PC-9 (cell line): ENCODE measurements around the gene ADAP1. TPM values are rescaled to one million over a fixed set of nuclear protein-coding genes. Genes with fewer than 3 reads are reported as not detected.

Experiments used
- BruUV-seq: library from RNA; stranded (reverse); fragments of 400-500 nt; replicated peaks from 2 replicates; lab custom pipeline; 2021; lab: Mats Ljungman, UMichigan
- CTCF ChIA-PET: fragments of 300-600 bp; sonication (Branson Sonifier 250); formaldehyde crosslinking; loops from one replicate; lab custom pipeline; 2022; ENCODE audit warnings: antibody characterized with exemption; lab: Charles Lee
- POLR2A ChIA-PET: fragments of 300-600 bp; sonication (Branson Sonifier 250); formaldehyde crosslinking; loops from one replicate; lab custom pipeline; 2022; ENCODE audit warnings: antibody characterized with exemption; ENCODE audit not compliant: unreplicated experiment; lab: Charles Lee
- DNase-seq, 2 experiments: peaks; one replicate each; pipeline versions ENCODE4 v3.0.0 to v3.0.0-alpha.2; 2015 to 2022; ENCODE audit warnings: mixed read lengths in 1 of 2
- H2AFZ ChIP-seq: fragments of 200-600 bp; sonication (generic); 2 replicates; pipeline ENCODE4 v1.8.1; 2017; ENCODE audit warnings: antibody characterized with exemption
- H3F3A ChIP-seq: fragments of 200-600 bp; sonication (generic); 2 replicates; pipeline ENCODE4 v1.8.1; 2017; ENCODE audit warnings: antibody characterized with exemption, mild to moderate bottlenecking, low read depth; ENCODE audit not compliant: insufficient read depth
- H3K27ac ChIP-seq: fragments of 200-600 bp; sonication (generic); 2 replicates; pipeline ENCODE4 v1.6.1; 2016; ENCODE audit warnings: mixed run types
- H3K27me3 ChIP-seq: fragments of 200-600 bp; sonication (generic); 2 replicates; pipeline ENCODE4 v1.6.1; 2016; ENCODE audit warnings: low read depth, mixed run types; ENCODE audit not compliant: insufficient read depth
- H3K36me3 ChIP-seq: fragments of 200-600 bp; sonication (generic); 2 replicates; pipeline ENCODE4 v1.6.1; 2016; ENCODE audit warnings: low read depth, mixed run types
- H3K4me1 ChIP-seq: fragments of 200-600 bp; sonication (generic); replicated peaks from 2 replicates; pipeline ENCODE4 v1.6.1; 2016; ENCODE audit warnings: mixed run types; ENCODE audit not compliant: insufficient read depth
- H3K4me2 ChIP-seq: fragments of 200-600 bp; sonication (generic); 2 replicates; pipeline ENCODE4 v1.6.1; 2017; ENCODE audit warnings: mixed run types
- H3K4me3 ChIP-seq: fragments of 200-600 bp; sonication (generic); 2 replicates; pipeline ENCODE4 v1.6.1; 2016; ENCODE audit warnings: mixed run types
- H3K79me2 ChIP-seq: fragments of 200-600 bp; sonication (generic); 2 replicates; pipeline ENCODE4 v1.6.1; 2017; ENCODE audit warnings: low read depth, mixed run types
- H3K9me2 ChIP-seq: fragments of 200-600 bp; sonication (generic); 2 replicates; pipeline ENCODE4 v1.8.1; 2017; ENCODE audit warnings: mild to moderate bottlenecking; ENCODE audit not compliant: insufficient read depth
- H3K9me3 ChIP-seq: fragments of 200-600 bp; sonication (generic); 2 replicates; pipeline ENCODE4 v1.8.1; 2016; ENCODE audit warnings: low read depth; ENCODE audit not compliant: insufficient read depth
- H4K20me1 ChIP-seq: fragments of 200-600 bp; sonication (generic); 2 replicates; pipeline ENCODE4 v1.8.1; 2017; ENCODE audit not compliant: insufficient read depth
- EZH2 ChIP-seq: fragments of 200-600 bp; sonication (generic); IDR thresholded peaks from 2 replicates; pipeline ENCODE4 v1.8.0; 2017; ENCODE audit warnings: antibody characterized with exemption, low read depth
- intact Hi-C: fragments of 100-400 bp; cut with micrococcal nuclease; formaldehyde crosslinking; loops from one replicate; pipeline ENCODE4 v1.10.0; 2022; ENCODE audit not compliant: unreplicated experiment
- total RNA-seq: library from RNA; stranded (reverse); gene quantifications from 2 replicates; pipeline ENCODE4 v1.2.3, GENCODE V29; 2021
- TF ChIP-seq, protein P1 (sequence below): fragments of 200-600 bp; sonication (generic); conservative IDR thresholded peaks from 2 replicates; pipeline ENCODE4 v1.6.1; 2017; ENCODE audit warnings: mixed run types, antibody characterized with exemption, mild to moderate bottlenecking, moderate library complexity

The ADAP1 gene
- total RNA-seq, 1 experiment from 2014 or later, result 73.9 TPM

DNA sequence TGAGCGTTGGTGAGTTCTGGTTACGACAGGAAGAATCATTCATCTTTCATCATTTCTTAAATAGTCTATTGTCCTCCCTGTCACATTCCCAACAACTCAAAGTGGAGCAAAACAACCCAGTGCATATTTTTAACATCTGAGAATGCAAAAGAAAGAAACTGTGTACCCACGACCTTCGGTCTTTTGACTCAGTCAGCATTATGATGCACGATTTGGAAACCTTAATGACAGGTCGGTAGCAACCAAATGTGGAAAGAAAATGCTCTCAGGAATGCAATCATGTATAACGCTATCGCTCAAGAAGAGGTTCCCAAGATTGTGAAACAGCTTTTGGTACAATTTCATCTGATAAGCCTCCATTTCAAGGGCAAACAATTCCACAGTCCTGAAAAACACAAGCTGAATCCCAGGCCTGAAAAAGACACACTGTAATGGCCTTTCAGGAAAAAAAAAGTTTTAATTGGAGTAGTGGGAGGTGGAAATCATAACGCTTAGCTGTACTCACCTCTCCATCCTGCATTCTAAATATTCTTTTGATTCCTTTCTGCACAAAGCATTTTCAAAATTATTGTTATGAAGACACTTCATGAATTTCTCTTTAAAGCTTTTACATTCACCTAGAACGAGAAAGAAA is 18.3 kb upstream of the ADAP1 start:
- Histone ChIP-seq H3K79me2 (peaks cover 59% of the 10 kb centered on the region), H2AFZ (no peak overlapping the region), H3K27ac (no peak overlapping the region), H3K4me3 (no peak overlapping the region), H3K36me3 (peaks cover 33% of the 10 kb centered on the region), H3K9me3 (no peaks in the 10 kb centered on the region), H3K9me2 (no peaks in the 10 kb centered on the region), H4K20me1 (peaks cover 71% of the 10 kb centered on the region), H3K27me3 (no peaks in the 10 kb centered on the region), H3F3A (peaks cover 23% of the 10 kb centered on the region; the same call in 1 of the 2 replicates), H3K4me2 (no peak overlapping the region), H3K4me1 (peaks cover 18% of the 10 kb centered on the region; the same call in 1 of the 2 replicates)
- no TSS peak for BruUV-seq
- POLR2A ChIA-PET, result no interaction called here
- DNase-seq, result no peak
- intact Hi-C loops, result no loop called here
- TF ChIP-seq, protein P1, sequence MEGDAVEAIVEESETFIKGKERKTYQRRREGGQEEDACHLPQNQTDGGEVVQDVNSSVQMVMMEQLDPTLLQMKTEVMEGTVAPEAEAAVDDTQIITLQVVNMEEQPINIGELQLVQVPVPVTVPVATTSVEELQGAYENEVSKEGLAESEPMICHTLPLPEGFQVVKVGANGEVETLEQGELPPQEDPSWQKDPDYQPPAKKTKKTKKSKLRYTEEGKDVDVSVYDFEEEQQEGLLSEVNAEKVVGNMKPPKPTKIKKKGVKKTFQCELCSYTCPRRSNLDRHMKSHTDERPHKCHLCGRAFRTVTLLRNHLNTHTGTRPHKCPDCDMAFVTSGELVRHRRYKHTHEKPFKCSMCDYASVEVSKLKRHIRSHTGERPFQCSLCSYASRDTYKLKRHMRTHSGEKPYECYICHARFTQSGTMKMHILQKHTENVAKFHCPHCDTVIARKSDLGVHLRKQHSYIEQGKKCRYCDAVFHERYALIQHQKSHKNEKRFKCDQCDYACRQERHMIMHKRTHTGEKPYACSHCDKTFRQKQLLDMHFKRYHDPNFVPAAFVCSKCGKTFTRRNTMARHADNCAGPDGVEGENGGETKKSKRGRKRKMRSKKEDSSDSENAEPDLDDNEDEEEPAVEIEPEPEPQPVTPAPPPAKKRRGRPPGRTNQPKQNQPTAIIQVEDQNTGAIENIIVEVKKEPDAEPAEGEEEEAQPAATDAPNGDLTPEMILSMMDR, result no peak
- no peak for TF ChIP-seq EZH2
- CTCF ChIA-PET, result no interaction called here

DNA sequence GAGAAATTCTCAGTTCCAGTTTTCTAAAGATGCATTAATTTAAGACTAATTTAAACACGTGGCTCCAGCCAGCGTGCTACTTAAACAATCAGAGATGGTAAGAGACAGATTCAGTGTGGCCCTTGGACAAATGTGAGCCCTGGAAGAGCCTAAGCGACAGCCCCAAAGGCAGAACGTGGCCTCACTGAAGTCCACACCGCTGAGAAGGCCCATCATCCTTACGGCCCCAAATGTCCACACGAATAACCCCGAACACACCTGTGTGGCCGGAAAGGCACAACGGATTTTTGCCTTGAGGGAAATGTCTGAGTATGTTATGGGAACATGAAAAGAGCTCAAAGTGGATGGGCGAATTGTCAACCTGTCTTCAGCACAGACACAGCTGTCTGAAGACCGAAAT is 17.6 kb upstream of the ADAP1 start:
- peaks cover 18% of the 10 kb centered on the region; the same call in 1 of the 2 replicates for H3K4me1 ChIP-seq
- no peak for TF ChIP-seq EZH2
- TF ChIP-seq, protein P1, result no peak
- H3K27me3 ChIP-seq, result no peaks in the 10 kb centered on the region
- H3F3A ChIP-seq, result peaks cover 24% of the 10 kb centered on the region; the same call in 1 of the 2 replicates
- no peak overlapping the region for H3K4me3 ChIP-seq
- peaks cover 40% of the 10 kb centered on the region for H3K36me3 ChIP-seq
- no peak overlapping the region for H2AFZ ChIP-seq
- no peaks in the 10 kb centered on the region for H3K9me2 ChIP-seq
- H3K79me2 ChIP-seq, result peaks cover 59% of the 10 kb centered on the region
- H3K9me3 ChIP-seq, result no peaks in the 10 kb centered on the region
- H4K20me1 ChIP-seq, result peaks cover 76% of the 10 kb centered on the region
- H3K27ac ChIP-seq, result no peak overlapping the region
- intact Hi-C loops, result no loop called here
- ChIA-PET CTCF (no interaction called here), POLR2A (no interaction called here)
- no peak for DNase-seq
- no peak overlapping the region for H3K4me2 ChIP-seq
- BruUV-seq, result no TSS peak

DNA sequence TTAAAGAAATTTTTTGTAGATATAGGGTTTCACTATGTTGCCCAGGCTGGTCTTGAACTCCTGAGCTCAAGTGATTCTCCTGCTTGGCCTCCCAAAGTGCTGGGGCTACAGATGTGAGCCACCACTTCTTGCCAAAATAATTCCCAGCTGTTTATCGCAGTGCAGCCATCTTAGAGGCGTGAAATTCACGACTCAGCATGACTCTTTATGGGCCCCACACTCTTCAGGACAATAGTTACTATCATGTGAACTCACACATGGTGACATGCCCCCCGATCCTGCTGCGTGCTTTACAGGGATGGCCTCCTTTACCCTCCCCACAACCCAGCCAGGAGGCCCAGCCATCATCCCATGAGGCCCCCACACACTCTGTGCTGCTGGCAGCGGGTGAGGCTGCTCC is 16.3 kb upstream of the ADAP1 start:
- H4K20me1 ChIP-seq, result peaks cover 87% of the 10 kb centered on the region
- DNase-seq, result no peak
- H3K27me3 ChIP-seq, result no peaks in the 10 kb centered on the region
- TF ChIP-seq EZH2, result no peak
- TF ChIP-seq, protein P1, result no peak
- intact Hi-C loops, result no loop called here
- H3K27ac ChIP-seq, result no peak overlapping the region
- peaks cover 47% of the 10 kb centered on the region for H3K36me3 ChIP-seq
- H2AFZ ChIP-seq, result no peak overlapping the region
- no peak overlapping the region for H3K4me3 ChIP-seq
- peaks cover 36% of the 10 kb centered on the region for H3F3A ChIP-seq
- ChIA-PET CTCF (interaction anchor here (0.5 kb wide), 1 partner anchor 1353 kb away, joined by 5 read pairs; no protein-coding TSS in a partner anchor), POLR2A (no interaction called here)
- BruUV-seq, result no TSS peak
- no peaks in the 10 kb centered on the region for H3K9me2 ChIP-seq
- no peak overlapping the region for H3K4me2 ChIP-seq
- peaks cover 59% of the 10 kb centered on the region for H3K79me2 ChIP-seq
- H3K4me1 ChIP-seq, result peaks cover 17% of the 10 kb centered on the region; the same call in 1 of the 2 replicates
- H3K9me3 ChIP-seq, result no peaks in the 10 kb centered on the region
